Transverse colon (tissue), 4 donors: ENCODE measurements around the gene TPPP2.

Source experiments
- POLR2AphosphoS5 ChIP-seq, 3 donors: sonication (generic); formaldehyde crosslinking; IDR thresholded peaks; one replicate each; pipeline ENCODE4 v1.6.1; 2016; ENCODE audit warnings: antibody characterized with exemption in 3 of 3
- TF ChIP-seq, protein P1 (sequence below), 5 experiments: fragments of 200-600 bp in 3 of 5; fragments of 450-650 bp in 2 of 5; sonication (generic) in 3 of 5; IDR thresholded peaks; 1 replicate in 2 of 5; 2 replicates in 3 of 5; pipeline ENCODE4 v1.5.1; 2016 to 2017; ENCODE audit warnings: antibody characterized with exemption in 5 of 5, inconsistent platforms in 3 of 5, mild to moderate bottlenecking in 2 of 5, moderate library complexity in 1 of 5

DNA sequence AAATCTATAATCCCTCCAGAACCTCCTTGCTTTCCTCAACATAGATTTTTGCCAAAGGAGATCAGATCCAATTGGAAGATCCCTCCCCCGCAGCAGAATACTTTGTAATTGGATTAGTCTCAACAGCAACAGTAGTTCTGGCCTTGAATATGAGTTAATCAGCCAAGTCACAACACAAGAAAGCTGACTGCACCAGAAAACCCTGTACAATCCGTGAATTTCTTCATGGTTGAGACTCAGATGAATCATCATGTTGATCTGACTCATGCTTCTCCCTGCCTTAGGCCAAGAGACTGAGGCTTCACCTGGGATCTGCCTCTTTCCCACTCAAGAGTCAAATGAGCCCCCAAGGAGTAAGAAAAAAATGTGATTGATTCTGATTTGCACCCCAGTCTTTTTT, 43.2 kb upstream of the TPPP2 start:
- TF ChIP-seq POLR2AphosphoS5 (IDR thresholded peaks at IDR 0.05): peak in 1 of 3 donors; percentile 61
- TF ChIP-seq, protein P1, sequence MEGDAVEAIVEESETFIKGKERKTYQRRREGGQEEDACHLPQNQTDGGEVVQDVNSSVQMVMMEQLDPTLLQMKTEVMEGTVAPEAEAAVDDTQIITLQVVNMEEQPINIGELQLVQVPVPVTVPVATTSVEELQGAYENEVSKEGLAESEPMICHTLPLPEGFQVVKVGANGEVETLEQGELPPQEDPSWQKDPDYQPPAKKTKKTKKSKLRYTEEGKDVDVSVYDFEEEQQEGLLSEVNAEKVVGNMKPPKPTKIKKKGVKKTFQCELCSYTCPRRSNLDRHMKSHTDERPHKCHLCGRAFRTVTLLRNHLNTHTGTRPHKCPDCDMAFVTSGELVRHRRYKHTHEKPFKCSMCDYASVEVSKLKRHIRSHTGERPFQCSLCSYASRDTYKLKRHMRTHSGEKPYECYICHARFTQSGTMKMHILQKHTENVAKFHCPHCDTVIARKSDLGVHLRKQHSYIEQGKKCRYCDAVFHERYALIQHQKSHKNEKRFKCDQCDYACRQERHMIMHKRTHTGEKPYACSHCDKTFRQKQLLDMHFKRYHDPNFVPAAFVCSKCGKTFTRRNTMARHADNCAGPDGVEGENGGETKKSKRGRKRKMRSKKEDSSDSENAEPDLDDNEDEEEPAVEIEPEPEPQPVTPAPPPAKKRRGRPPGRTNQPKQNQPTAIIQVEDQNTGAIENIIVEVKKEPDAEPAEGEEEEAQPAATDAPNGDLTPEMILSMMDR (IDR thresholded peaks at IDR 0.05): no peak
